HepG2 (cell line): ENCODE data around the gene ANKS1B. TPM values are rescaled to one million over a fixed set of nuclear protein-coding genes. Genes with fewer than 3 reads are reported as not detected.
"Not testable (repeated sequence)": the region's sequence is repeated elsewhere in the genome, so short reads cannot be mapped to it uniquely, and the experiment has no call there.

Experiments
- ATAC-seq: fragments of 200-7000 bp; cut with Tn5 transposase; 3 replicates; pipeline ENCODE4 v1.9.1; 2020; ENCODE audit warnings: mild to moderate bottlenecking, moderate library complexity
- BruUV-seq: library from RNA; stranded (reverse); fragments of 400-500 nt; replicated peaks from 2 replicates; lab custom pipeline; 2021; lab: Mats Ljungman, UMichigan
- CTCF ChIA-PET: fragments of 300-600 bp; formaldehyde crosslinking; extraction: SDS; loops from one replicate; lab custom pipeline; 2021; ENCODE audit warnings: low total read pairs, inconsistent platforms, low intra/inter-chr PET ratio; lab: Yijun Ruan, JAX
- POLR2A ChIA-PET: fragments of 350-600 bp; sonication (Branson Sonifier 250); formaldehyde crosslinking; loops from one replicate; lab custom pipeline; 2020; ENCODE audit warnings: antibody characterized with exemption, inconsistent platforms; lab: Yijun Ruan, JAX
- DNase-seq: peaks from one replicate; pipeline ENCODE4 v3.0.0-alpha.2; 2015; ENCODE audit warnings: low spot score
- FAIRE-seq: peaks from 3 replicates; lab custom pipeline; 2011; peaks lifted over from hg19 to GRCh38; lab: Jason Lieb, UNC
- H2AFZ ChIP-seq: one replicate; pipeline ENCODE4 v1.6.1; 2011; ENCODE audit warnings: low read length, inconsistent platforms
- H3K27ac ChIP-seq: fragments of 300-600 bp; 3 replicates; pipeline ENCODE4 v1.8.0; 2011; ENCODE audit warnings: mixed run types, mild to moderate bottlenecking, mixed read lengths, low read length, inconsistent platforms; ENCODE audit not compliant: insufficient read depth; ENCODE audit errors: extremely low read length
- H3K27me3 ChIP-seq, 2 experiments: fragments of 200-600 bp in 1 of 2; 2 replicates in 1 of 2; 3 replicates in 1 of 2; pipeline versions ENCODE4 v1.6.0 to v1.8.0; 2011; ENCODE audit warnings: low read length in 2 of 2, mild to moderate bottlenecking in 2 of 2, moderate library complexity in 2 of 2, inconsistent platforms in 1 of 2; ENCODE audit not compliant: insufficient read depth in 2 of 2, control insufficient read depth in 1 of 2
- H3K36me3 ChIP-seq, 2 experiments: fragments of 200-600 bp in 1 of 2; replicated peaks in 1 of 2; 2 replicates in 1 of 2; 3 replicates in 1 of 2; pipeline versions ENCODE4 v1.5.1 to v1.8.0; 2011; ENCODE audit warnings: low read length in 2 of 2, inconsistent platforms in 1 of 2; ENCODE audit not compliant: insufficient read depth in 2 of 2, control insufficient read depth in 1 of 2
- H3K4me1 ChIP-seq: 2 replicates; pipeline ENCODE4 v1.5.1; 2012; ENCODE audit warnings: low read length, inconsistent platforms; ENCODE audit not compliant: insufficient read depth
- H3K4me2 ChIP-seq: 2 replicates; pipeline ENCODE4 v1.6.0; 2011; ENCODE audit warnings: low read depth, low read length, inconsistent platforms
- H3K4me3 ChIP-seq, 3 experiments: fragments of 200-600 bp in 1 of 3; sonication (generic), shearing (Covaris generic) in 1 of 3; replicated peaks in 1 of 3; 2 replicates each; pipeline ENCODE4 v1.5.1; 2011 to 2016; ENCODE audit warnings: low read length in 3 of 3, inconsistent platforms in 2 of 3, low read depth in 2 of 3, mild to moderate bottlenecking in 2 of 3, control low read depth in 1 of 3, mixed read lengths in 1 of 3; ENCODE audit not compliant: insufficient read depth in 1 of 3
- H3K79me2 ChIP-seq: one replicate; pipeline ENCODE4 v1.6.1; 2011; ENCODE audit warnings: low read length, inconsistent platforms; ENCODE audit not compliant: insufficient read depth
- H3K9ac ChIP-seq: 2 replicates; pipeline ENCODE4 v1.6.0; 2011; ENCODE audit warnings: mild to moderate bottlenecking, low read depth, low read length, inconsistent platforms; ENCODE audit not compliant: insufficient read depth
- H3K9me3 ChIP-seq: 2 replicates; pipeline ENCODE4 v1.5.1; 2012; ENCODE audit warnings: mild to moderate bottlenecking, low read length
- H4K20me1 ChIP-seq: 2 replicates; pipeline ENCODE4 v1.6.0; 2011; ENCODE audit warnings: inconsistent platforms, mild to moderate bottlenecking, low read length, moderate library complexity; ENCODE audit not compliant: insufficient read depth
- GMEB1 ChIP-seq: sonication (generic); formaldehyde crosslinking; IDR thresholded peaks from 2 replicates; pipeline ENCODE4 v1.5.1; 2020; ENCODE audit warnings: missing genetic modification reagents, mild to moderate bottlenecking, borderline replicate concordance
- WGBS: methylation state at CpG from one replicate; pipeline ENCODE4 v1.1.6; 2017; ENCODE audit warnings: low lambda C conversion rate; 5-methylcytosine and 5-hydroxymethylcytosine counted together
- in situ Hi-C: cut with HindIII; loops from 2 replicates; pipeline ENCODE4 v1.10.0; 2017; ENCODE audit warnings: low pct_unique_long_range_greater_than_20kb; ENCODE audit not compliant: extremely low pct_ligation_motif_present
- intact Hi-C: fragments of 100-400 bp; cut with micrococcal nuclease; formaldehyde crosslinking; loops from one replicate; pipeline ENCODE4 v1.10.0; 2022; ENCODE audit not compliant: unreplicated experiment
- polyA plus RNA-seq, 8 experiments: library from polyadenylated mRNA; depleted of rRNA in 3 of 8; stranded (reverse) in 7 of 8; unstranded in 1 of 8; fragments of >200 nt; fragmentation: Illumina TruSeq in 4 of 8; extraction: Trizol in 4 of 8; gene quantifications; 2 replicates each; pipeline versions ENCODE4 v1.2.1 to v1.2.3, GENCODE V29; 2011 to 2016; ENCODE audit warnings: low read depth in 4 of 8, missing spikeins in 1 of 8, mixed read lengths in 1 of 8; ENCODE audit not compliant: insufficient read depth in 1 of 8
- total RNA-seq, 5 experiments: library from RNA; depleted of rRNA; stranded (reverse); fragments of >200 nt; fragmentation: Illumina TruSeq; extraction: Trizol; gene quantifications; 2 replicates each; pipeline ENCODE4 v1.2.3, GENCODE V29; 2016; ENCODE audit warnings: low read depth in 1 of 5

Gene ANKS1B
- total and polyA plus RNA-seq, 2 of the 13 experiments (the other 11 are each of a cell fraction or from before 2014, with no cell fraction given): 0.15 TPM; not detected in 1

- H3K4me3 ChIP-seq, H3K4me2 ChIP-seq, H3K36me3 ChIP-seq, intact Hi-C loops, FAIRE-seq, H3K9me3 ChIP-seq, H3K4me1 ChIP-seq, H3K9ac ChIP-seq, H4K20me1 ChIP-seq, H3K27ac ChIP-seq, POLR2A ChIA-PET, in situ Hi-C loops, H2AFZ ChIP-seq, ATAC-seq, H3K27me3 ChIP-seq, DNase-seq, CTCF ChIA-PET, BruUV-seq, H3K79me2 ChIP-seq: not testable (repeated sequence)
- WGBS: 10% methylated on average over 2 of the region's 7 CpGs
Observed at GRCh38 chr12:99237907-99238538, 746.7 kb downstream of the ANKS1B start.

- Histone ChIP-seq H2AFZ (no peak overlapping the region), H3K4me3 (no peak overlapping the region), H4K20me1 (no peaks in the 10 kb centered on the region), H3K27me3 (no peaks in the 10 kb centered on the region), H3K27ac (no peak overlapping the region), H3K9me3 (no peaks in the 10 kb centered on the region), H3K4me2 (no peak overlapping the region), H3K9ac (no peak overlapping the region), H3K4me1 (no peaks in the 10 kb centered on the region), H3K79me2 (no peaks in the 10 kb centered on the region), H3K36me3 (no peaks in the 10 kb centered on the region)
- no TSS peak for BruUV-seq
- DNase-seq: no peak
- ChIA-PET POLR2A (no interaction called here), CTCF (no interaction called here)
- no peak for ATAC-seq
- TF ChIP-seq GMEB1: no peak
- FAIRE-seq: no peak
- in situ Hi-C loops: no loop called here
- intact Hi-C loops: no loop called here
- 2% methylated on average over 3 of the region's 3 CpGs for WGBS
Observed at GRCh38 chr12:99235381-99235780, 749.4 kb downstream of the ANKS1B start.
